A673 (cell line): ENCODE measurements around the gene ARHGEF33.

Experiments used
- CTCF ChIP-seq: fragments of 300-800, 200-600 bp; sonication (generic); conservative IDR thresholded peaks from 2 replicates; pipeline ENCODE4 v1.5.1; 2017; ENCODE audit warnings: low read depth, mild to moderate bottlenecking, antibody characterized with exemption, low read length, moderate library complexity, mixed read lengths
- EZH2 ChIP-seq: fragments of 200-600 bp; sonication (generic); IDR thresholded peaks from 2 replicates; pipeline ENCODE4 v1.6.1; 2017; ENCODE audit warnings: borderline replicate concordance, low read depth, mild to moderate bottlenecking, mixed read lengths, antibody characterized with exemption, low read length; ENCODE audit not compliant: poor library complexity, severe bottlenecking

GRCh38 chr2:38866773-38867443, 22.8 kb upstream of the ARHGEF33 start:
- no peak for TF ChIP-seq CTCF
- no peak for TF ChIP-seq EZH2
